Type B pancreatic cell (in vitro differentiated cells): ENCODE measurements around the gene TCF12. TPM values are rescaled to one million over a fixed set of nuclear protein-coding genes. Genes with fewer than 3 reads are reported as not detected.

Source experiments
- DNase-seq: peaks from one replicate; pipeline ENCODE4 v3.0.0; 2021; ENCODE audit warnings: mixed read lengths; ENCODE audit not compliant: unreplicated experiment; ENCODE audit errors: extremely low spot score
- H3K27ac Mint-ChIP-seq: 2 replicates; pipeline ENCODE4 v1.8.0; 2021; ENCODE audit warnings: mild to moderate bottlenecking, mixed read lengths
- H3K27me3 Mint-ChIP-seq: 2 replicates; pipeline ENCODE4 v1.8.0; 2021; ENCODE audit warnings: mixed read lengths
- H3K36me3 Mint-ChIP-seq: 2 replicates; pipeline ENCODE4 v1.8.0; 2021; ENCODE audit warnings: mixed read lengths
- H3K4me1 Mint-ChIP-seq: one replicate; pipeline ENCODE4 v1.8.0; 2021; ENCODE audit warnings: mixed read lengths; ENCODE audit not compliant: unreplicated experiment
- H3K4me3 Mint-ChIP-seq: 2 replicates; pipeline ENCODE4 v1.8.0; 2021; ENCODE audit warnings: mild to moderate bottlenecking, mixed read lengths
- H3K9me3 Mint-ChIP-seq: 2 replicates; pipeline ENCODE4 v1.8.0; 2021; ENCODE audit warnings: mixed read lengths
- total RNA-seq: library from RNA; stranded (reverse); gene quantifications from 2 replicates; pipeline ENCODE4 v1.2.1, GENCODE V29; 2021; ENCODE audit warnings: low replicate concordance
- TF ChIP-seq, protein P1 (sequence below): fragments of 200-600 bp; sonication (generic); conservative IDR thresholded peaks from 2 replicates; pipeline ENCODE4 v1.5.0; 2021; ENCODE audit warnings: antibody characterized with exemption, mild to moderate bottlenecking

The TCF12 gene
- total RNA-seq, 1 donor from 2014 or later, result 153 TPM

DNA sequence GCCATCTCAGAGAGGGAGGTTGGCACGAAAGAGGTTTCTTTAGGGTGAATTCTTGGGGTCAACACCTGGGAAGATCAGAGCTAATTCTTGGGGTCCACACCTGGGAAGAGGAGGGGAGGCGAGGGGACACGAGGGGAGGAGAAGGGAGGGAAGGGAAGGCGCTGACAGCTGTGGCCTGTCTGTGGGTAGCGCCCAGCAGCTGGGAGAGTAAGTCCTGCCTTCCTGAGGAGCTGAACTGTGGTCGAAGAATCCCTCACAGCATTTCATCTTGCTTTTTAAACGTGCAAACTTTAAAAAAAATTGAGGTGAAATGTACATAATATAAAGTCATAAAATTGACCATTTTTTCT lies 394.7 kb downstream of the TCF12 start:
- Mint-ChIP-seq H3K27ac (peak overlapping the region; percentile 50), H3K36me3 (no peaks in the 10 kb centered on the region), H3K9me3 (no peaks in the 10 kb centered on the region)

GRCh38 chr15:57314221-57314620 lies 395.8 kb downstream of the TCF12 start:
- Mint-ChIP-seq H3K27me3 (no peaks in the 10 kb centered on the region), H3K9me3 (no peaks in the 10 kb centered on the region), H3K36me3 (no peaks in the 10 kb centered on the region), H3K4me3 (no peak overlapping the region), H3K4me1 (peaks cover 8% of the 10 kb centered on the region), H3K27ac (no peak overlapping the region)
- DNase-seq, result no peak
- TF ChIP-seq, protein P1, sequence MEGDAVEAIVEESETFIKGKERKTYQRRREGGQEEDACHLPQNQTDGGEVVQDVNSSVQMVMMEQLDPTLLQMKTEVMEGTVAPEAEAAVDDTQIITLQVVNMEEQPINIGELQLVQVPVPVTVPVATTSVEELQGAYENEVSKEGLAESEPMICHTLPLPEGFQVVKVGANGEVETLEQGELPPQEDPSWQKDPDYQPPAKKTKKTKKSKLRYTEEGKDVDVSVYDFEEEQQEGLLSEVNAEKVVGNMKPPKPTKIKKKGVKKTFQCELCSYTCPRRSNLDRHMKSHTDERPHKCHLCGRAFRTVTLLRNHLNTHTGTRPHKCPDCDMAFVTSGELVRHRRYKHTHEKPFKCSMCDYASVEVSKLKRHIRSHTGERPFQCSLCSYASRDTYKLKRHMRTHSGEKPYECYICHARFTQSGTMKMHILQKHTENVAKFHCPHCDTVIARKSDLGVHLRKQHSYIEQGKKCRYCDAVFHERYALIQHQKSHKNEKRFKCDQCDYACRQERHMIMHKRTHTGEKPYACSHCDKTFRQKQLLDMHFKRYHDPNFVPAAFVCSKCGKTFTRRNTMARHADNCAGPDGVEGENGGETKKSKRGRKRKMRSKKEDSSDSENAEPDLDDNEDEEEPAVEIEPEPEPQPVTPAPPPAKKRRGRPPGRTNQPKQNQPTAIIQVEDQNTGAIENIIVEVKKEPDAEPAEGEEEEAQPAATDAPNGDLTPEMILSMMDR, result no peak

More for the DNA sequence above, 394.7 kb downstream of the TCF12 start:
- H3K4me1 Mint-ChIP-seq, result peaks cover 8% of the 10 kb centered on the region
- H3K4me3 Mint-ChIP-seq, result no peak overlapping the region
- no peaks in the 10 kb centered on the region for H3K27me3 Mint-ChIP-seq
- TF ChIP-seq, protein P1, result no peak
- no peak for DNase-seq

GRCh38 chr15:57316451-57316850 lies 398.0 kb downstream of the TCF12 start:
- DNase-seq, result no peak
- Mint-ChIP-seq H3K27me3 (no peaks in the 10 kb centered on the region), H3K27ac (no peak overlapping the region), H3K36me3 (no peaks in the 10 kb centered on the region), H3K4me3 (no peak overlapping the region), H3K9me3 (no peaks in the 10 kb centered on the region), H3K4me1 (peaks cover 14% of the 10 kb centered on the region)
- TF ChIP-seq, protein P1, result no peak

GRCh38 chr15:57319226-57319918 lies 400.9 kb downstream of the TCF12 start:
- TF ChIP-seq, protein P1, result no peak
- Mint-ChIP-seq H3K9me3 (no peaks in the 10 kb centered on the region), H3K4me1 (peaks cover 19% of the 10 kb centered on the region), H3K27ac (no peak overlapping the region), H3K27me3 (no peaks in the 10 kb centered on the region), H3K4me3 (no peak overlapping the region), H3K36me3 (no peaks in the 10 kb centered on the region)
- DNase-seq, result no peak

DNA sequence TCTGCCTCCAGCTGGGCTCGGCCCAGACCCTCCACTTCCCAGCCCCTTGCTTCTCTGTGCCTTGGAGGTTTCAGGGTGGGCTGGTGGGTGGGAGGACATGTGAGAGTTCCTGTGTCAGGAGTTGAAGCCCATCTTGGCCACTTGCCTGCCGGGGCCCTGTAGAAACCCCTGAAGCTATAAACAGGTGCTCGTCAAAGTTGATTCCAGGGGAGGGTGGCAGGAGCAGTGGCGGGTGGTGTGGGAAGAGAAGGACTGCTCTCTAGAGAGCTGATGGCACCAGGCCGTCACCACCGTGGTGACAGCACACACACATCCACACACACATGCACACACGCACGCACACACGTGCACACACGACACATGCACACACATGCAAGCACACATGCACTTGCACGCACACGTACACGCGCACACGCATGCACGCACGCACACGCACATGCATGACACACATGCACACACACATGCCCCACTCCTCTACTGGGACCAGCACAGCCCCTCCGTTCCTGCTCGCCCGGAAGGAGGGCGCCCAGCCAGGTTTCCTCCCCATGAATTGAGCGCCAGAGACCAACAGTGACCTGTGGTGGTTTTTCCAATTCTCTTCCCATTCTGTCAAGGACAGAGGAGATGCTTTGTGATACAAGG lies 401.6 kb downstream of the TCF12 start:
- Mint-ChIP-seq H3K4me1 (peaks cover 24% of the 10 kb centered on the region), H3K27ac (no peak overlapping the region), H3K9me3 (no peaks in the 10 kb centered on the region), H3K27me3 (no peaks in the 10 kb centered on the region), H3K4me3 (no peak overlapping the region), H3K36me3 (no peaks in the 10 kb centered on the region)
- TF ChIP-seq, protein P1, result no peak
- no peak for DNase-seq
